IMR-90 (cell line): ENCODE measurements around the gene CERT1. TPM values are rescaled to one million over a fixed set of nuclear protein-coding genes. Genes with fewer than 3 reads are reported as not detected.

Experiments
- ATAC-seq: fragments of 200-7000 bp; cut with Tn5 transposase; 2 replicates; pipeline ENCODE4 v1.9.1; 2020; ENCODE audit warnings: low read depth, mild to moderate bottlenecking, moderate library complexity
- BruUV-seq: library from RNA; stranded (reverse); fragments of 400-500 nt; replicated peaks from 2 replicates; lab custom pipeline; 2021; lab: Mats Ljungman, UMichigan
- CTCF ChIA-PET: fragments of 300-600 bp; formaldehyde crosslinking; extraction: SDS; loops from one replicate; lab custom pipeline; 2021; ENCODE audit warnings: antibody characterized with exemption; lab: Yijun Ruan, JAX
- POLR2A ChIA-PET: fragments of 300-600 bp; sonication (Branson Sonifier 250); formaldehyde crosslinking; loops from one replicate; lab custom pipeline; 2022; ENCODE audit warnings: antibody characterized with exemption; ENCODE audit not compliant: unreplicated experiment; lab: Charles Lee
- DNase-seq: peaks from one replicate; pipeline ENCODE4 v3.0.0; 2013
- H2AFZ ChIP-seq: replicated peaks from 2 replicates; pipeline ENCODE3; 2013; ENCODE audit warnings: low read length, mild to moderate bottlenecking; ENCODE audit not compliant: poor library complexity
- H2AK5ac ChIP-seq: 2 replicates; pipeline ENCODE4 v1.6.1; 2013; ENCODE audit warnings: low read depth, low read length, inconsistent platforms
- H2AK9ac ChIP-seq: replicated peaks from 2 replicates; pipeline ENCODE3; 2013; ENCODE audit warnings: mild to moderate bottlenecking, low read depth, low read length, moderate library complexity; ENCODE audit not compliant: poor library complexity
- H2BK120ac ChIP-seq: 2 replicates; pipeline ENCODE4 v1.6.1; 2013; ENCODE audit warnings: low read depth, low read length, inconsistent platforms
- H2BK15ac ChIP-seq: 3 replicates; pipeline ENCODE4 v1.6.1; 2013; ENCODE audit warnings: low read depth, low read length, inconsistent platforms
- H2BK20ac ChIP-seq: 2 replicates; pipeline ENCODE4 v1.6.1; 2013; ENCODE audit warnings: low read depth, mild to moderate bottlenecking, inconsistent platforms, low read length, moderate library complexity
- H2BK5ac ChIP-seq: 2 replicates; pipeline ENCODE4 v1.6.1; 2013; ENCODE audit warnings: mild to moderate bottlenecking, low read depth, low read length, inconsistent platforms; ENCODE audit not compliant: poor library complexity, severe bottlenecking
- H3K14ac ChIP-seq: replicated peaks from 2 replicates; pipeline ENCODE4 v1.6.1; 2013; ENCODE audit warnings: low read depth, low read length, inconsistent platforms
- H3K18ac ChIP-seq: 2 replicates; pipeline ENCODE4 v1.6.1; 2013; ENCODE audit warnings: low read depth, low read length, control low read depth
- H3K23ac ChIP-seq: 2 replicates; pipeline ENCODE4 v1.6.1; 2013; ENCODE audit warnings: low read depth, low read length, inconsistent platforms
- H3K27ac ChIP-seq: 2 replicates; pipeline ENCODE4 v1.5.1; 2013; ENCODE audit warnings: mild to moderate bottlenecking, control low read depth, low read length; ENCODE audit not compliant: insufficient read depth
- H3K27me3 ChIP-seq: 2 replicates; pipeline ENCODE4 v1.6.1; 2013; ENCODE audit warnings: low read length; ENCODE audit not compliant: control insufficient read depth, insufficient read depth
- H3K36me3 ChIP-seq: 2 replicates; pipeline ENCODE4 v1.6.1; 2013; ENCODE audit warnings: low read length, mixed read lengths; ENCODE audit not compliant: control insufficient read depth, insufficient read depth
- H3K4ac ChIP-seq: 2 replicates; pipeline ENCODE4 v1.6.1; 2013; ENCODE audit warnings: low read depth, low read length, inconsistent platforms
- H3K4me1 ChIP-seq: 2 replicates; pipeline ENCODE4 v1.6.1; 2013; ENCODE audit warnings: low read length, mixed read lengths; ENCODE audit not compliant: control insufficient read depth, insufficient read depth
- H3K4me2 ChIP-seq: 2 replicates; pipeline ENCODE4 v1.6.1; 2013; ENCODE audit warnings: low read depth, mild to moderate bottlenecking, control low read depth, low read length, moderate library complexity
- H3K4me3 ChIP-seq: 2 replicates; pipeline ENCODE4 v1.5.1; 2013; ENCODE audit warnings: low read depth, mild to moderate bottlenecking, control low read depth, low read length, moderate library complexity; ENCODE audit not compliant: insufficient read depth
- H3K56ac ChIP-seq: 2 replicates; pipeline ENCODE4 v1.6.1; 2013; ENCODE audit warnings: low read length, inconsistent platforms; ENCODE audit not compliant: insufficient read depth; ENCODE audit errors: extremely low read depth
- H3K79me1 ChIP-seq, 2 experiments: 2 replicates each; pipeline ENCODE4 v1.6.1; 2013; ENCODE audit warnings: low read length in 2 of 2, inconsistent platforms in 1 of 2, low read depth in 1 of 2
- H3K9ac ChIP-seq: 2 replicates; pipeline ENCODE4 v1.6.1; 2013; ENCODE audit warnings: low read depth, low read length, control low read depth
- H3K9me1 ChIP-seq: 2 replicates; pipeline ENCODE4 v1.6.1; 2013; ENCODE audit warnings: low read length, inconsistent platforms; ENCODE audit not compliant: insufficient read depth
- H3K9me3 ChIP-seq: 2 replicates; pipeline ENCODE4 v1.6.1; 2013; ENCODE audit warnings: low read length; ENCODE audit not compliant: control insufficient read depth, insufficient read depth
- H4K20me1 ChIP-seq: 2 replicates; pipeline ENCODE4 v1.6.1; 2013; ENCODE audit warnings: low read length, inconsistent platforms; ENCODE audit not compliant: insufficient read depth
- H4K5ac ChIP-seq: 2 replicates; pipeline ENCODE4 v1.6.1; 2013; ENCODE audit warnings: mild to moderate bottlenecking, low read depth, low read length, control low read depth
- H4K8ac ChIP-seq, 2 experiments: 2 replicates each; pipeline ENCODE4 v1.6.1; 2013; ENCODE audit warnings: low read depth in 2 of 2, low read length in 2 of 2, control low read depth in 1 of 2, inconsistent platforms in 1 of 2
- H4K91ac ChIP-seq: 2 replicates; pipeline ENCODE4 v1.6.1; 2013; ENCODE audit warnings: low read depth, low read length, inconsistent platforms; ENCODE audit not compliant: insufficient read depth
- CEBPB ChIP-seq: IDR thresholded peaks from 2 replicates; pipeline ENCODE4 v1.6.1; 2012; ENCODE audit warnings: low read depth, low read length, improper control_type of control experiment
- MAZ ChIP-seq: IDR thresholded peaks from 2 replicates; pipeline ENCODE4 v1.6.1; 2012; ENCODE audit warnings: low read depth, mild to moderate bottlenecking, low read length, improper control_type of control experiment, moderate library complexity, borderline replicate concordance
- NFE2L2 ChIP-seq: fragments of 150-350 bp; IDR thresholded peaks from 2 replicates; pipeline ENCODE4 v1.6.1; 2016; ENCODE audit warnings: low read depth, mild to moderate bottlenecking, low read length
- WGBS, 2 experiments: methylation state at CpG; one replicate each; pipeline versions ENCODE4 v1.1.5 to v1.1.7; 2013; ENCODE audit warnings: missing lambda C conversion rate in 2 of 2; ENCODE audit not compliant: insufficient read length in 1 of 2; ENCODE audit errors: extremely low coverage in 2 of 2; 5-methylcytosine and 5-hydroxymethylcytosine counted together
- dilution Hi-C: fragments of 300-500 bp; cut with HindIII; formaldehyde crosslinking; loops from one replicate; pipeline ENCODE4 v1.14.3; 2018; ENCODE audit warnings: low sequenced_read_pairs; ENCODE audit not compliant: unreplicated experiment
- in situ Hi-C: fragments of 300-500 bp; cut with MboI; formaldehyde crosslinking; loops from 3 replicates; pipeline ENCODE4 v1.14.3; 2019; ENCODE audit warnings: low sequenced_read_pairs, inconsistent platforms, mixed read lengths
- intact Hi-C: fragments of 100-400 bp; cut with micrococcal nuclease; formaldehyde crosslinking; loops from 2 replicates; pipeline ENCODE4 v1.10.0; 2022
- polyA plus RNA-seq, 3 experiments: library from polyadenylated mRNA; depleted of rRNA; stranded (reverse); fragments of >200 nt; gene quantifications; 2 replicates each; pipeline ENCODE4 v1.2.3, GENCODE V29; 2012; ENCODE audit warnings: low replicate concordance in 1 of 3
- total RNA-seq: library from RNA; depleted of rRNA; stranded (reverse); fragments of >200 nt; gene quantifications from 2 replicates; pipeline ENCODE4 v1.2.3, GENCODE V29; 2012

Gene CERT1
- total and polyA plus RNA-seq, 2 of the 4 experiments (the other 2 are of a cell fraction), result 7.2 TPM

GRCh38 chr5:75340714-75341478 is 170.5 kb downstream of the CERT1 start:
- POLR2A ChIA-PET, result no interaction called here
- in situ Hi-C loops, result no loop called here
- H3K4me2 ChIP-seq, result no peak overlapping the region

More at GRCh38 chr5:75340714-75341478, 170.5 kb downstream of the CERT1 start:
- Histone ChIP-seq H3K79me1 (peaks cover 3 to 33% of the 10 kb centered on the region in 2 experiments; a peak in 3 of 4 replicates), H2BK20ac (no peak overlapping the region), H4K8ac (no peak overlapping the region), H3K36me3 (peaks cover 5% of the 10 kb centered on the region), H3K18ac (no peak overlapping the region), H3K9me1 (peaks cover 3% of the 10 kb centered on the region; the same call in 1 of the 2 replicates), H3K4me3 (no peak overlapping the region), H3K4me1 (no peaks in the 10 kb centered on the region; the same call in 1 of the 2 replicates), H3K9ac (no peak overlapping the region), H3K14ac (no peak overlapping the region), H4K5ac (no peak overlapping the region), H4K91ac (no peak overlapping the region), H2AFZ (no peak overlapping the region), H2AK9ac (no peak overlapping the region), H3K56ac (no peak overlapping the region), H3K4ac (no peak overlapping the region), H3K27ac (no peak overlapping the region), H2AK5ac (no peak overlapping the region), H2BK120ac (no peak overlapping the region), H3K9me3 (no peaks in the 10 kb centered on the region), H3K23ac (0 out of 2 replicates have a peak overlapping the region, but pooled peaks have one; percentile 24), H2BK5ac (no peak overlapping the region), H4K20me1 (peaks cover 24% of the 10 kb centered on the region), H2BK15ac (no peak overlapping the region), H3K27me3 (no peaks in the 10 kb centered on the region)
- DNase-seq, result no peak
- TF ChIP-seq MAZ, result no peak
- 0 out of 2 replicates have a peak, but pooled peaks have one; percentile 7 for TF ChIP-seq CEBPB
- TF ChIP-seq NFE2L2, result no peak
- dilution Hi-C loops (no loop called here), intact Hi-C loops (loop anchor here (10.0 kb wide), 1 partner anchor 244 kb away; no protein-coding TSS in a partner anchor)
- no TSS peak for BruUV-seq
- ATAC-seq, result no peak
- CTCF ChIA-PET, result interaction anchor here (0.6 to 1.6 kb wide), 2 partner anchors 17 to 913 kb away, joined by 5 to 6 read pairs; no protein-coding TSS in a partner anchor
- WGBS, 2 experiments, result no CpG with 5 or more reads among the region's 3 CpGs
